GM12878 (cell line): ENCODE results near the gene PTPN5. TPM values are rescaled to one million over a fixed set of nuclear protein-coding genes. Genes with fewer than 3 reads are reported as not detected.

ENCODE experiments used
- ATAC-seq: fragments of 200-7000 bp; cut with Tn5 transposase; 3 replicates; pipeline ENCODE4 v1.9.1; 2020; ENCODE audit warnings: mild to moderate bottlenecking, moderate library complexity
- BruUV-seq: library from RNA; stranded (reverse); fragments of 400-500 nt; replicated peaks from 2 replicates; lab custom pipeline; 2021; lab: Mats Ljungman, UMichigan
- CTCF ChIA-PET: fragments of 300-600 bp; sonication (Branson Sonifier 250); formaldehyde crosslinking; extraction: SDS; loops from one replicate; lab custom pipeline; 2021; ENCODE audit warnings: inconsistent platforms; lab: Yijun Ruan, JAX
- POLR2A ChIA-PET: fragments of 350-600 bp; formaldehyde crosslinking; extraction: SDS; loops from one replicate; lab custom pipeline; 2021; ENCODE audit warnings: inconsistent platforms; lab: Charles Lee
- RAD21 ChIA-PET: fragments of 300-600 bp; sonication (Branson Sonifier 250); formaldehyde crosslinking; loops from one replicate; lab custom pipeline; 2023; ENCODE audit warnings: antibody characterized with exemption; ENCODE audit not compliant: unreplicated experiment; lab: Charles Lee
- SMC1A ChIA-PET: fragments of 300-600 bp; sonication (Branson Sonifier 250); formaldehyde crosslinking; loops from one replicate; lab custom pipeline; 2023; ENCODE audit not compliant: unreplicated experiment, uncharacterized antibody; lab: Charles Lee
- DNase-seq: peaks from one replicate; pipeline ENCODE4 v3.0.0-alpha.2; 2011; ENCODE audit warnings: low read depth, low spot score
- FAIRE-seq: peaks from 3 replicates; lab custom pipeline; 2011; peaks lifted over from hg19 to GRCh38; lab: Jason Lieb, UNC
- H2AFZ ChIP-seq: 2 replicates; pipeline ENCODE4 v1.6.0; 2011; ENCODE audit warnings: low read depth, low read length, control low read depth; ENCODE audit not compliant: control insufficient read depth
- H3K27ac ChIP-seq: 2 replicates; pipeline ENCODE4 v1.5.1; 2011; ENCODE audit warnings: control low read depth; ENCODE audit not compliant: control insufficient read depth, insufficient read depth
- H3K27me3 ChIP-seq, 2 experiments: replicated peaks in 1 of 2; 2 replicates each; pipeline versions ENCODE4 v1.6.0 to v1.6.1; 2011; ENCODE audit warnings: low read length in 1 of 2; ENCODE audit not compliant: control insufficient read depth in 2 of 2, insufficient read depth in 2 of 2
- H3K36me3 ChIP-seq, 2 experiments: 2 replicates each; pipeline ENCODE4 v1.5.1; 2011; ENCODE audit warnings: low read length in 1 of 2; ENCODE audit not compliant: control insufficient read depth in 2 of 2, insufficient read depth in 2 of 2
- H3K4me1 ChIP-seq: 2 replicates; pipeline ENCODE4 v1.6.1; 2011; ENCODE audit warnings: mild to moderate bottlenecking, low read length, moderate library complexity, mixed read lengths; ENCODE audit not compliant: control insufficient read depth, insufficient read depth
- H3K4me2 ChIP-seq: 2 replicates; pipeline ENCODE4 v1.6.0; 2011; ENCODE audit warnings: control low read depth; ENCODE audit not compliant: control insufficient read depth, insufficient read depth
- H3K4me3 ChIP-seq: fragments of 200-600 bp; sonication (generic); 2 replicates; pipeline ENCODE4 v1.5.1; 2016
- H3K79me2 ChIP-seq: 2 replicates; pipeline ENCODE4 v1.6.0; 2011; ENCODE audit warnings: low read length; ENCODE audit not compliant: control insufficient read depth, insufficient read depth
- H3K9ac ChIP-seq: 2 replicates; pipeline ENCODE4 v1.8.0; 2011; ENCODE audit warnings: low read length, control low read depth, mixed read lengths; ENCODE audit not compliant: control insufficient read depth, insufficient read depth
- H3K9me3 ChIP-seq: replicated peaks from 3 replicates; pipeline ENCODE4 v1.5.1; 2011; ENCODE audit warnings: mild to moderate bottlenecking, low read length; ENCODE audit not compliant: control insufficient read depth, insufficient read depth
- H4K20me1 ChIP-seq: 2 replicates; pipeline ENCODE4 v1.6.0; 2011; ENCODE audit not compliant: control insufficient read depth, insufficient read depth
- CBFB ChIP-seq: IDR thresholded peaks from 2 replicates; pipeline ENCODE4 v1.6.1; 2016; ENCODE audit warnings: antibody characterized with exemption, low read depth
- MEF2A ChIP-seq: IDR thresholded peaks from 2 replicates; pipeline ENCODE4 v1.6.1; 2011; ENCODE audit warnings: low read depth, mild to moderate bottlenecking, low read length, moderate library complexity; ENCODE audit not compliant: insufficient read depth
- REST ChIP-seq: IDR thresholded peaks from 2 replicates; pipeline ENCODE4 v1.6.1; 2012; ENCODE audit warnings: mild to moderate bottlenecking, low read depth, low read length
- WGBS: methylation state at CpG from one replicate; pipeline ENCODE4 v1.1.6; 2016; ENCODE audit warnings: low lambda C conversion rate; ENCODE audit not compliant: insufficient replicate concordance, insufficient coverage; ENCODE audit errors: missing lambda C conversion rate; 5-methylcytosine and 5-hydroxymethylcytosine counted together
- in situ Hi-C: fragments of 300-500 bp; cut with MboI; formaldehyde crosslinking; loops from 9 replicates; pipeline ENCODE4 v1.14.3; 2018; ENCODE audit warnings: mixed read lengths
- intact Hi-C: fragments of 100-400 bp; cut with micrococcal nuclease; formaldehyde crosslinking; loops from one replicate; pipeline ENCODE4 v1.14.2; 2022; ENCODE audit not compliant: unreplicated experiment
- polyA plus RNA-seq, 11 experiments: library from polyadenylated mRNA; depleted of rRNA in 4 of 11; unstranded in 6 of 11; stranded (reverse) in 5 of 11; fragments of >200 nt; fragmentation: Nextera tagmentation in 4 of 11; fragmentation: Illumina TruSeq in 1 of 11; extraction: Ambion mirVana in 4 of 11; extraction: Trizol in 1 of 11; gene quantifications; 1 replicate in 1 of 11; 2 replicates in 10 of 11; pipeline versions ENCODE4 v1.2.1 to v1.2.3, GENCODE V29; 2011 to 2016; ENCODE audit warnings: inconsistent platforms in 2 of 11, missing spikeins in 2 of 11, low read depth in 1 of 11
- total RNA-seq, 4 experiments: library from RNA; depleted of rRNA in 3 of 4; stranded (reverse); fragments of >200 nt in 3 of 4; fragmentation: Illumina TruSeq in 1 of 4; extraction: Trizol in 1 of 4; gene quantifications; 2 replicates each; pipeline versions ENCODE4 v1.2.1 to v1.2.3, GENCODE V29; 2013 to 2021

The PTPN5 gene
- total and polyA plus RNA-seq, 10 of the 15 experiments (the other 5 are each of a cell fraction or from before 2014, with no cell fraction given) = 0.04 to 0.06 (median 0.05) TPM; not detected in 7

GRCh38 chr11:18709414-18709813 lies 82.2 kb downstream of the PTPN5 start:
- ATAC-seq = no peak
- H3K79me2 ChIP-seq = no peaks in the 10 kb centered on the region
- no peak overlapping the region for H3K9ac ChIP-seq
- no peak for DNase-seq
- in situ Hi-C loops = no loop called here
- H3K4me1 ChIP-seq = 0 out of 2 replicates have a peak, but pooled peaks cover 3% of the 10 kb centered on the region
- H3K27ac ChIP-seq = no peak overlapping the region
- peaks cover 3 to 7% of the 10 kb centered on the region in 2 experiments; a peak in 3 of 4 replicates for H3K27me3 ChIP-seq
- BruUV-seq = no TSS peak
- H3K36me3 ChIP-seq = no peaks in the 10 kb centered on the region
- POLR2A ChIA-PET = no interaction called here
- no peaks in the 10 kb centered on the region; the same call in 2 of the 3 replicates for H3K9me3 ChIP-seq
- intact Hi-C loops = no loop called here
- RAD21 ChIA-PET = no interaction called here
- CTCF ChIA-PET = interaction anchor here (2.1 kb wide), 1 partner anchor 13 kb away, joined by 11 read pairs; no protein-coding TSS in a partner anchor
- H3K4me3 ChIP-seq = no peak overlapping the region
- TF ChIP-seq MEF2A = no peak
- no peak for TF ChIP-seq CBFB
- TF ChIP-seq REST = no peak
- WGBS = 63% methylated on average over 4 of the region's 4 CpGs
- FAIRE-seq = no peak
- no peaks in the 10 kb centered on the region for H4K20me1 ChIP-seq
- SMC1A ChIA-PET = no interaction called here
- no peak overlapping the region for H2AFZ ChIP-seq
- H3K4me2 ChIP-seq = no peak overlapping the region
